G401.6 (cell line): ENCODE results near the gene ERMAP.
A peak's percentile ranks its signal among the peaks of the same experiment; 100 is the strongest.
"Not testable (repeated sequence)": the region's sequence is repeated elsewhere in the genome, so short reads cannot be mapped to it uniquely, and the experiment has no call there.

Experiments
- FAIRE-seq: peaks from 2 replicates; lab custom pipeline; 2012; peaks lifted over from hg19 to GRCh38; lab: Jason Lieb, UNC

The ERMAP gene

GRCh38 chr1:42814815-42815214 lies 2.1 kb upstream of the ERMAP start:
- FAIRE-seq, result not testable (repeated sequence)

GRCh38 chr1:42815941-42816584 lies 859 bp upstream of the ERMAP start:
- no peak for FAIRE-seq

GRCh38 chr1:42817440-42817767 lies 482 bp downstream of the ERMAP start:
- FAIRE-seq, result no peak

- no peak for FAIRE-seq
Measured at GRCh38 chr1:42817976-42818375, 1.1 kb downstream of the ERMAP start.

- FAIRE-seq, result no peak
Measured at GRCh38 chr1:42820813-42821212, 3.9 kb downstream of the ERMAP start.

- FAIRE-seq, result peak; percentile 33
Measured at GRCh38 chr1:42821690-42822089, 4.8 kb downstream of the ERMAP start.

- peak; percentile 19 for FAIRE-seq
Measured at GRCh38 chr1:42822800-42823392, 6.0 kb downstream of the ERMAP start.

GRCh38 chr1:42824481-42825035 lies 7.6 kb downstream of the ERMAP start:
- no peak for FAIRE-seq

GRCh38 chr1:42825036-42825851 lies 8.3 kb downstream of the ERMAP start:
- no peak for FAIRE-seq

- no peak for FAIRE-seq
Measured at GRCh38 chr1:42830631-42831030, 13.7 kb downstream of the ERMAP start.

- FAIRE-seq, result no peak
Measured at GRCh38 chr1:42831273-42831672, 14.4 kb downstream of the ERMAP start.

- FAIRE-seq, result no peak
Measured at GRCh38 chr1:42832641-42833240, 15.8 kb downstream of the ERMAP start.

GRCh38 chr1:42833981-42834380 lies 17.1 kb downstream of the ERMAP start:
- FAIRE-seq, result no peak

- no peak for FAIRE-seq
Measured at GRCh38 chr1:42834803-42835202, 17.9 kb downstream of the ERMAP start.

GRCh38 chr1:42835422-42835821 lies 18.5 kb downstream of the ERMAP start:
- no peak for FAIRE-seq

GRCh38 chr1:42837709-42838108 lies 20.8 kb downstream of the ERMAP start:
- FAIRE-seq, result no peak

- no peak for FAIRE-seq
Measured at GRCh38 chr1:42838482-42839190, 21.7 kb downstream of the ERMAP start.

- FAIRE-seq, result no peak
Measured at GRCh38 chr1:42841010-42841409, 24.1 kb downstream of the ERMAP start.

- no peak for FAIRE-seq
Measured at GRCh38 chr1:42841440-42842147, 24.7 kb downstream of the ERMAP start.

GRCh38 chr1:42844592-42845140 lies 27.7 kb downstream of the ERMAP start:
- no peak for FAIRE-seq

- FAIRE-seq, result no peak
Measured at GRCh38 chr1:42845193-42845592, 28.3 kb downstream of the ERMAP start.
